GM13977 (cell line): Measurements from ENCODE around the gene NUDT2.

Source experiments
- DNase-seq: peaks from one replicate; pipeline ENCODE4 v3.0.0; 2012; ENCODE audit warnings: low spot score
- in situ Hi-C: fragments of 300-500 bp; cut with MboI; formaldehyde crosslinking; loops from one replicate; pipeline ENCODE4 v1.12.0; 2022; ENCODE audit warnings: low sequenced_read_pairs, low pct_unique_long_range_greater_than_20kb, mixed read lengths, inconsistent platforms; ENCODE audit not compliant: unreplicated experiment
- TF ChIP-seq, protein P1 (sequence below): IDR thresholded peaks from 2 replicates; pipeline ENCODE4 v1.5.1; 2012; ENCODE audit warnings: mild to moderate bottlenecking, control low read depth; ENCODE audit not compliant: insufficient read depth; ENCODE audit errors: extremely low read depth, missing control alignments

NUDT2 gene

DNA sequence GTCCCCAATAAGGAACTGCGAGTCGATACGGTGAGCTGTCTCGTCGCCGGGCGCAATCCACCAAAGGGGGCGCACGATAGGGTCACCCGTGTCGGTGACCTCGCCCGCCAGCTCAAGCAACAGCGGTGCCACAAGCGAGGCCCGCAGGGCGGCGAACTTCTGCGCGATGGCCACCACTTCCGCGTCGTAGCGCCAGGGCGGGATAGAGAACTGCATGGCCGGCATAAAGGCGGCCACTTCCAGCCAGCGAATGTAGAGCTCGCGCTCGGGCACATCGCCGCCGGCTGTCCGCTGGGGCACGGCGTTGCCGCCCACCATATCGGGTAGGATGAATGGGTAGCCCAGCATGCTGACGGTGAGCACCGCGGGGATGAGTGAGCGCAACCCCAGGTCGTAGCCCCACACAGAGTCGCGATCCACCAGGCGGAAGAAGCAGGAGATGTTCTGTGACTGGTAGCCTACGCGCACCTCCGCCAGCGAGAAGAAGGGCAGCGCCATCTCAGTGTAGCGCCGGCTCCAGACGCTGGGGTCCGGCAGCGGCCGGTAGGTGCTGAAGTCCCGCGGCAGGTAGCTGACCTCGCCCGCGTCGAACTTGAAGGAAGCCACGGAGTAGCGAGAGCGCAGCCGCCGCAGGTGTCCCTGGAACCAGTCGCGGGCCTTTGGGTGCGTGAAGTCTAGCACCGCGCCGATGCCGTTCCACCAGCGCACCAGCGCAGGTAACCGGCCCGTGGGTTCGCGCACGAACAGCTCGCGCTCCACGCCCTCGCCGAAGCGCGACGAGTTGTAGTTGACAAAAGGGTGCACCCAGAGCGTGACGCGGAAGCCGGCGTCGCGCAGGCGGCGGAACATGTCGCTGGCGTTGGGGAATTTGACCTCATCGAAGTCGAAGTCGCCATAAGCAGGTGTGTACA, 41.9 kb downstream of the NUDT2 start:
- in situ Hi-C loops, result no loop called here
- TF ChIP-seq, protein P1, sequence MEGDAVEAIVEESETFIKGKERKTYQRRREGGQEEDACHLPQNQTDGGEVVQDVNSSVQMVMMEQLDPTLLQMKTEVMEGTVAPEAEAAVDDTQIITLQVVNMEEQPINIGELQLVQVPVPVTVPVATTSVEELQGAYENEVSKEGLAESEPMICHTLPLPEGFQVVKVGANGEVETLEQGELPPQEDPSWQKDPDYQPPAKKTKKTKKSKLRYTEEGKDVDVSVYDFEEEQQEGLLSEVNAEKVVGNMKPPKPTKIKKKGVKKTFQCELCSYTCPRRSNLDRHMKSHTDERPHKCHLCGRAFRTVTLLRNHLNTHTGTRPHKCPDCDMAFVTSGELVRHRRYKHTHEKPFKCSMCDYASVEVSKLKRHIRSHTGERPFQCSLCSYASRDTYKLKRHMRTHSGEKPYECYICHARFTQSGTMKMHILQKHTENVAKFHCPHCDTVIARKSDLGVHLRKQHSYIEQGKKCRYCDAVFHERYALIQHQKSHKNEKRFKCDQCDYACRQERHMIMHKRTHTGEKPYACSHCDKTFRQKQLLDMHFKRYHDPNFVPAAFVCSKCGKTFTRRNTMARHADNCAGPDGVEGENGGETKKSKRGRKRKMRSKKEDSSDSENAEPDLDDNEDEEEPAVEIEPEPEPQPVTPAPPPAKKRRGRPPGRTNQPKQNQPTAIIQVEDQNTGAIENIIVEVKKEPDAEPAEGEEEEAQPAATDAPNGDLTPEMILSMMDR, result no peak
- DNase-seq, result no peak

DNA sequence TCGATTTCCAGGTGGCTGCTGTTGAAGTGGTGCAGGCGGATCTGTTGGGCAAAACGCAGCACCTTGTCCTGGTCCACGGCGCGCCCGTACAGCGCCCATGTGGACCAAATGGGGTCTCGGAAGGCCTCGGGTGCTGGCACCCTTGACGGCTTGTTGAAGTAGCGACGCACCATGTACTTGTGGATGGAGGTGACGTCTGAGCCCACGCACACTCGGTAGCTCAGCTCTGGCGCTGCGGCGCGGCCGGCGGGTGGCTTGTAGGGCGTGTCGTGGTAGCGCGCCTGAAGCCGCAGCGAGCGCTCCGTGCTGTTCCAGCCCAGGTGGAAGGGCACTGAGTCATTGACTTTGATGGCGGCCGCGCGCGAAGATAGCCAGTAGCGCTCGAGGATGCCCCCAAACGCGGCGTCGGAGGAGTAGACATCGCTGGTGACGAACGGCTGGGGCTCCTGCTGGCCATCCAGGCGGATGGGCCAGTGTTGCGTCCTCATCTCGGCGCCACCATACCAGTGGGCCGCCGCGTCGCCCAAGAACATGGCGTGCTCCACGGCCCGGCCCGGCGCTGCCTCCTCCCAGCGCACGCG, 42.6 kb downstream of the NUDT2 start:
- TF ChIP-seq, protein P1, result no peak
- in situ Hi-C loops, result no loop called here
- no peak for DNase-seq

GRCh38 chr9:34372467-34373011, 43.2 kb downstream of the NUDT2 start:
- TF ChIP-seq, protein P1, result no peak
- no peak for DNase-seq
- in situ Hi-C loops, result no loop called here

DNA sequence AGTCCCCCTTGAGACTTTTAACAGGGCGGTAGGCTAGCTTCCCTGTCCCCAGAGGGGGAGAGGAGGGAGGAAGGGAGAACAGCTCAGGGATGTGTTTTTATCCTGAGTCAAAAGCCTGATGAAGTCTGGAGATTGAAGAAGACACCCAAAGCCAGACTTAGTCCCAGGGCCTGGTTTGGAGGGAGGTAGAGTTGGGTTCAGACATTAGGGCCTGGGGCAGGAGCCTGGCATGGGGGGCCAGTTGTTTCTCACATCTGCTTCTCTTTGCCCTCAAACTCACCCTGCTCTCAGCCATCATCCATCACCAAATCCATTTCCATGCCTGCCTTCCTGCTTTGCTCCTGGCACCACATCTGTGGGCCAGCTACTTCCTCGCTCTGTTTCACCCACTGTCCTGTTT, 44.4 kb downstream of the NUDT2 start:
- TF ChIP-seq, protein P1, result no peak
- DNase-seq, result no peak
- in situ Hi-C loops, result no loop called here

DNA sequence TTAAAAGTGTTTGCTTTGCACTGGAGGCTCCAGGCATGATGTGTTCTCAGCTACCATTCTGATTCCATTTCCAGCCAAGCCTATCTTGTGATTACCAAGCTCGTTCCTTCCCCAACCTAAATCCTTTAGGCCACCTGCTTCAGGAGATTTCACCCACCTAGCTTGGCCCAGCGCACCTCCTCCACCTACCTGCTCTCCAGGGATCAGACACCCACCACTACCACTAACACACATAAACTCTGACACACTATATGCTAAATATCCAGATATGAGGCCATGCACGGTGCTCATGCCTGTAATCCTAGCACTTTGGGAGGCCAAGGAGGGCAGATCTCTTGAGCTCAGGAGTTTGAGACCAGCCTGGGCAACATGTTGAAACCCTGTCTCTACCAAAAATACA, 45.0 kb downstream of the NUDT2 start:
- no peak for DNase-seq
- in situ Hi-C loops, result no loop called here
- TF ChIP-seq, protein P1, result no peak

DNA sequence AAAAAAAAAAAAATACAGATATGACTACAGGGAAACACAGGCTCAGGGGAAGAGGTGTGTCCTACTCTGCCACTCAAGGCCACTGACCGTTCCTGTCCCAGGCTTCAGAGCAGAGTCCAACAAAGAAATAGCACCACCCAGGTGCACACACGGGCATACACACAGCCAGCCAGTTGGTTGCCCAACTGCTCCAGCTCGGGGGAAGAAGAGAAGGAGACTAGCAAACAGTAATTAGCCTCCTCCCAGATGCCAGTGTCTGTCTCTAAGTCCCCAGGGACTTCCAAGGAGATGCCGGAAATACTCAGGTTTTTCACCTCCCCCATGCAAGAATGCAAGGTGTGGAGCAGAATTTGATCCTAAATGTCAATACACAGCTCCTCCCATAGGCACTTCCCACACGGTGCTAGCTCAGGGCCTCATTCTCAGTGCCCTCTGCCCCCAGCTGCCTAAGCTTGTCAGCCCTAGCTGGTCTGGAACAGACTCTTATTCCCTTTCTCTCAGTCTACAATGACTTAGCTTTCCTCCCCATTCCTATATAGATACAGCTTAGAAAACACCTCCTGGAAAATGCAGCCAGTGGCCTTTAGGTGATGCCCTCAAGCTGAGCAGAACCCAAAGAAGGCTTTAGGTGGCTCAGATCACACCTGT, 45.7 kb downstream of the NUDT2 start:
- peak; percentile 25 for DNase-seq
- TF ChIP-seq, protein P1, result no peak
- in situ Hi-C loops, result no loop called here
